ENCODE results near the gene RALGAPB. TPM values are rescaled to one million over a fixed set of nuclear protein-coding genes. Genes with fewer than 3 reads are reported as not detected.
A peak's percentile ranks its signal among the peaks of the same experiment; 100 is the strongest.

Gene RALGAPB
- total RNA-seq, 4 donors from 2014 or later: 34.4 to 86.7 (median 44.2) TPM

DNA sequence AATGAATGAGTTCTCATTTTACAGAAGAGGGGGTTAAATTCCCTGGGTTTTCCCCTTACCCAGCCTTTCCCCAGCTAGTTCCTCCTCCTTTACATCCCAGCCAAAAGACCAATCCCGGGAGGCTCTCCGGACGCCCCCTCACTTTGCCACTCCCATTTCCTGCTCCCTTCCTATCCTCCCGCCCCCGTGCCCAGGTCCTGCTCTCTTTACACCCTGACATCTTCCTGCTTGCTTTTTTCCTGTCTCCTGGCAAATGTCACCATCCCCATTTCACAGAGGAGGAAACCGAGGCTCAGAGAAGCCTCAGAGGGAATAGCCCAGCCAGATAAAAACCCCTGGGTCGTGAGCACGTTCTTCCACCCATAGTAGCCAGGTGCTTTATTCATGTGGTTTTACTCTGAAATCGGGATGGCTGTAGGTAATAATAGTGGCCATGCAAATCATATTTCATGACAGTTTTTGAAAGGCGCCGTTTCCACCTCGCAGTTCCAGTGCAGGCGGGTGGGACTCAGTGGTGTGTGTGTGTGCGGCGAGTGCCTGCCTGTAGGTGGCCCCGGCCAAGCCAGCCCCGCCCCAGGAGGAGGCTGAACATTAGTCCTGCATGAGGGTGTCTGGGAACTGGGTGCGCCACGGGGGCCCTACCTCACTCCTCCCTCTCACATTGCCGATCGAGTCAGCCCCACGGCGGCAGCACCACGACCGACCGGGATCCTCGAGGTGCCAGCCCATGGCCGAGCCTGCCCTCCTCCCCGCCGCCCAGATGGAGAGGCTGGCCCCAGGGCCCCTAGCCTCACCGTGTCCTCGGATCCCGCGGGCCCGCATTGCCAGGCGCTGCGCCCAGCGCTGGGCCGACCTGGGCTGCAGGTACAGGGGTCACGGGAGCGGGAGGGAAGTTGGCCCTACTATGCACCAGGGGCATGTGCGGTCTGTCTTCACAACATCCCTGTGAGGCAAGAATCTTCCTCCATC lies 128.9 kb downstream of the RALGAPB start, which contains the start of gene ARHGAP40:
TSS of gene ARHGAP40 (plus strand) at position 594 of the 969 bp plus-strand sequence.
- H3K27ac ChIP-seq: no peak within 1 kb of the TSS
- TF ChIP-seq POLR2AphosphoS5 (IDR thresholded peaks at IDR 0.05) (no peak), POLR2A (IDR thresholded peaks at IDR 0.05) (no peak), EP300 (IDR thresholded peaks at IDR 0.05) (no peak)
- TF ChIP-seq, protein P1, sequence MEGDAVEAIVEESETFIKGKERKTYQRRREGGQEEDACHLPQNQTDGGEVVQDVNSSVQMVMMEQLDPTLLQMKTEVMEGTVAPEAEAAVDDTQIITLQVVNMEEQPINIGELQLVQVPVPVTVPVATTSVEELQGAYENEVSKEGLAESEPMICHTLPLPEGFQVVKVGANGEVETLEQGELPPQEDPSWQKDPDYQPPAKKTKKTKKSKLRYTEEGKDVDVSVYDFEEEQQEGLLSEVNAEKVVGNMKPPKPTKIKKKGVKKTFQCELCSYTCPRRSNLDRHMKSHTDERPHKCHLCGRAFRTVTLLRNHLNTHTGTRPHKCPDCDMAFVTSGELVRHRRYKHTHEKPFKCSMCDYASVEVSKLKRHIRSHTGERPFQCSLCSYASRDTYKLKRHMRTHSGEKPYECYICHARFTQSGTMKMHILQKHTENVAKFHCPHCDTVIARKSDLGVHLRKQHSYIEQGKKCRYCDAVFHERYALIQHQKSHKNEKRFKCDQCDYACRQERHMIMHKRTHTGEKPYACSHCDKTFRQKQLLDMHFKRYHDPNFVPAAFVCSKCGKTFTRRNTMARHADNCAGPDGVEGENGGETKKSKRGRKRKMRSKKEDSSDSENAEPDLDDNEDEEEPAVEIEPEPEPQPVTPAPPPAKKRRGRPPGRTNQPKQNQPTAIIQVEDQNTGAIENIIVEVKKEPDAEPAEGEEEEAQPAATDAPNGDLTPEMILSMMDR (IDR thresholded peaks at IDR 0.05): no peak
- no peaks in the 10 kb centered on the region for H3K9me3 ChIP-seq
- no peak for DNase-seq (ENCODE audit: low spot score in 2 of 2)
- H3K4me1 ChIP-seq: peaks cover 10% of the 10 kb centered on the region
- H3K36me3 ChIP-seq: no peaks in the 10 kb centered on the region
- peak within 1 kb of the TSS; percentile 16 for H3K4me3 ChIP-seq
- peaks cover 67% of the 10 kb centered on the region for H3K27me3 ChIP-seq
- WGBS: 4% methylated on average over 17 of the region's 42 CpGs

DNA sequence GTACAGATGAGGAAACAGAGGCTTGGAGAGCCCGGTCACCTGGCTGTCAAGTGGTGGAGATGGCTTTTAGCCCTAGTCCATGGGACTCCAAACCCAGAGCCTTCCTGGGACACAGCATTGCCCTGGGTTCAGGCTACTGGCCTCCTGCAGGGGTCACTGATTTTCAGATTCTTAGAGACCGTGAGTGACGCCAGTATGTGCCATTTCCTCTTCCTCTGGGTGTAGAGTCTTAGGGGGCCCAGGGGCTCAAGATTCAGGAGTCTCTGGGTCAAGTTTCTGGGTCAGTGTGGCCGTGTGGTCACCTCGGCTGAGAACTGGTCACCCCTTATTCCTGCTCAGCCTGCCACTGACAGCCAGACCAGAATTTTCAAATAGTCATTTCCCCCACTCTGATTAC lies 129.5 kb downstream of the RALGAPB start:
- 47% methylated on average over 5 of the region's 5 CpGs for WGBS
- no peaks in the 10 kb centered on the region for H3K9me3 ChIP-seq
- TF ChIP-seq POLR2A (IDR thresholded peaks at IDR 0.05): no peak
- TF ChIP-seq, protein P1 (IDR thresholded peaks at IDR 0.05): no peak
- no peak for TF ChIP-seq EP300 (IDR thresholded peaks at IDR 0.05)
- no peak for TF ChIP-seq POLR2AphosphoS5 (IDR thresholded peaks at IDR 0.05)
- no peak for DNase-seq (ENCODE audit: low spot score in 2 of 2)
- no peak overlapping the region for H3K27ac ChIP-seq
- no peaks in the 10 kb centered on the region for H3K36me3 ChIP-seq
- H3K27me3 ChIP-seq: peaks cover 74% of the 10 kb centered on the region
- H3K4me3 ChIP-seq: no peak overlapping the region
- H3K4me1 ChIP-seq: peaks cover 10% of the 10 kb centered on the region

DNA sequence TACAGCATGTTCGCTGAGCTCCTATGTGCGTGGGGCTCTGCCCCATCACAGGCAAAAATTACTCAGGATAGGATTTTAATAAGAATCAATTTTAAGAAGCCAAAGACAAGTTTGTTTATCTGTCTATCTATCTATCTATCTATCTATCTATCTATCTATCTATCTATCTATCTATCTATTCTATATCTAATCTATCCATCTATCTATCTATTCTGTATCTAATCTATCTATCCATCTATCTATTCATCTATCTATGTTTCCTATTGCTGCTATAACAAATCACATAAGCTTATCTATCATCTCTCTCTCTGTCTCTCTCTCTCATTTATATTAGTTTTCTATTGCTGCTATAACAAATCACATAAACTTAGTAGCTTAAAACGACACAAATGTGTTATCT lies 130.6 kb downstream of the RALGAPB start:
- TF ChIP-seq EP300 (IDR thresholded peaks at IDR 0.05) (no peak), POLR2AphosphoS5 (IDR thresholded peaks at IDR 0.05) (no peak), POLR2A (IDR thresholded peaks at IDR 0.05) (no peak)
- TF ChIP-seq, protein P1 (IDR thresholded peaks at IDR 0.05): no peak
- H3K27me3 ChIP-seq: peaks cover 79% of the 10 kb centered on the region
- WGBS: 69% methylated on average over 3 of the region's 3 CpGs
- no peak overlapping the region for H3K27ac ChIP-seq
- no peak for DNase-seq (ENCODE audit: low spot score in 2 of 2)
- no peak overlapping the region for H3K4me3 ChIP-seq
- H3K9me3 ChIP-seq: no peaks in the 10 kb centered on the region
- no peaks in the 10 kb centered on the region for H3K36me3 ChIP-seq
- peaks cover 10% of the 10 kb centered on the region for H3K4me1 ChIP-seq

DNA sequence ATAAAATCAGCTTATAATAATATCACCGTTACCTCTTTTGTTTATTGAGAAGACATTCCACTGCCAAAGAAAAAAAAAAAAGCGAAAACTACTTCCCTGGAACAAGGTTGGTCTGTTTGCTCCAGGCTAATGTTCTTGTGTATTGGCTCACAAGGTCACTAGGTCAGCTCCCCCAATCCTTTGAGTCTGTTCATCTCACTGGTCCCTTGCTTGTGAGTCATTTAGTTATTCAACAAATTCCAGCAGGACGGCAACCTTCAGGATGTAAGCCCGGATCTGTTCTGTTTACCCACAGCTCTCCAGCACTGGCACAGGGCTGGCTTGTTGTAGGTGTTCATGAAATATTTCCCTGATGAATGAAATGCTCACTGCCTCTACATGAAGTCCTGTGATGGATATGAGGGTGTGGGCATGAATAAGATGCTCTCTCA lies 132.2 kb downstream of the RALGAPB start:
- Histone ChIP-seq H3K4me3 (no peak overlapping the region), H3K9me3 (no peaks in the 10 kb centered on the region), H3K27ac (no peak overlapping the region), H3K27me3 (peaks cover 77% of the 10 kb centered on the region), H3K36me3 (no peaks in the 10 kb centered on the region), H3K4me1 (peaks cover 10% of the 10 kb centered on the region)
- DNase-seq (ENCODE audit: low spot score in 2 of 2): no peak
- WGBS: 51% methylated on average over 4 of the region's 4 CpGs
- no peak for TF ChIP-seq POLR2A (IDR thresholded peaks at IDR 0.05)
- no peak for TF ChIP-seq EP300 (IDR thresholded peaks at IDR 0.05)
- TF ChIP-seq, protein P1 (IDR thresholded peaks at IDR 0.05): no peak
- no peak for TF ChIP-seq POLR2AphosphoS5 (IDR thresholded peaks at IDR 0.05)

- no peak overlapping the region for H3K4me3 ChIP-seq
- H3K4me1 ChIP-seq: no peaks in the 10 kb centered on the region
- no peaks in the 10 kb centered on the region for H3K9me3 ChIP-seq
- WGBS: 52% methylated on average over 12 of the region's 12 CpGs
- no peaks in the 10 kb centered on the region for H3K36me3 ChIP-seq
- no peak overlapping the region for H3K27ac ChIP-seq
- peaks cover 53% of the 10 kb centered on the region for H3K27me3 ChIP-seq
- TF ChIP-seq EP300 (IDR thresholded peaks at IDR 0.05) (no peak), POLR2A (IDR thresholded peaks at IDR 0.05) (no peak), POLR2AphosphoS5 (IDR thresholded peaks at IDR 0.05) (no peak)
- TF ChIP-seq, protein P1 (IDR thresholded peaks at IDR 0.05): no peak
- no peak for DNase-seq (ENCODE audit: low spot score in 2 of 2)
Measured at GRCh38 chr20:38607351-38607750, 134.7 kb downstream of the RALGAPB start.

All from suprapubic skin (tissue), 4 donors.